Activated T-helper 1 cell treated with Interleukin-2 at 50 U/mL for 16 hours (primary cell): ENCODE data around the gene IL15.

Source experiments
- DNase-seq: peaks from one replicate; pipeline ENCODE4 v3.0.0-alpha.2; 2020; ENCODE audit warnings: low read depth

IL15 gene

GRCh38 chr4:141771889-141772830 is 135.8 kb downstream of the IL15 start:
- no peak for DNase-seq

- no peak for DNase-seq
Observed at GRCh38 chr4:141772838-141773237, 136.5 kb downstream of the IL15 start.

- DNase-seq = no peak
Observed at GRCh38 chr4:141782205-141782604, 145.8 kb downstream of the IL15 start.
